ENCODE measurements around the gene SURF4. TPM values are rescaled to one million over a fixed set of nuclear protein-coding genes. Genes with fewer than 3 reads are reported as not detected.

Gene SURF4
- total and polyA plus RNA-seq, 2 of the 13 experiments (the other 11 are each of a cell fraction or from before 2014, with no cell fraction given): 220 to 265 TPM

GRCh38 chr9:133369422-133369821 is 6.4 kb downstream of the SURF4 start:
- peaks cover 20 to 88% of the 10 kb centered on the region in 2 experiments for H3K36me3 ChIP-seq (replicated peaks in 1 of 2; ENCODE audit: control insufficient read depth in 1 of 2, insufficient read depth in 2 of 2, low read length in 2 of 2)
- no peak overlapping the region for H3K27ac ChIP-seq (ENCODE audit: extremely low read length, insufficient read depth, low read length)
- H3K9ac ChIP-seq (ENCODE audit: insufficient read depth, low read depth, low read length): no peak overlapping the region
- H3K4me1 ChIP-seq (ENCODE audit: insufficient read depth, low read length): peaks cover 61% of the 10 kb centered on the region
- DNase-seq (ENCODE audit: low spot score) (no peak), FAIRE-seq (no peak), ATAC-seq (no peak)
- H3K4me3 ChIP-seq (replicated peaks in 1 of 3; ENCODE audit: insufficient read depth in 1 of 3, low read depth in 2 of 3, low read length in 3 of 3): no peak overlapping the region
- ChIA-PET POLR2A (interaction anchor here (0.9 kb wide), 1 partner anchor 11 kb away, joined by 3 read pairs; no protein-coding TSS in a partner anchor), CTCF (ENCODE audit: low intra/inter-chr PET ratio, low total read pairs) (no interaction called here)
- peaks cover 96% of the 10 kb centered on the region for H4K20me1 ChIP-seq (ENCODE audit: insufficient read depth, low read length)
- no peak overlapping the region for H3K4me2 ChIP-seq (ENCODE audit: low read depth, low read length)
- no peak overlapping the region for H2AFZ ChIP-seq (ENCODE audit: low read length)
- H3K27me3 ChIP-seq (ENCODE audit: control insufficient read depth in 1 of 2, insufficient read depth in 2 of 2, low read length in 2 of 2): no peaks in the 10 kb centered on the region
- TF ChIP-seq RBM22 (optimal IDR thresholded peaks at IDR 0.05; ENCODE audit: low read length) (peak; percentile 10), NFE2L1 (CRISPR knock-in tag; IDR thresholded peaks at IDR 0.05; ENCODE audit: borderline replicate concordance) (no peak), CEBPB (IDR thresholded peaks at IDR 0.05; ENCODE audit: borderline replicate concordance, low read depth, low read length) (peak; percentile 66), POLR2AphosphoS2 (IDR thresholded peaks at IDR 0.05; ENCODE audit: low read depth, low read length) (0 out of 2 replicates have a peak, but pooled peaks have one; percentile 44), CEBPG (CRISPR knock-in tag; IDR thresholded peaks at IDR 0.05) (0 out of 2 replicates have a peak, but pooled peaks have one; percentile 8)
- in situ Hi-C loops (cut with HindIII; ENCODE audit: extremely low pct_ligation_motif_present, low pct_unique_long_range_greater_than_20kb): no loop called here
- WGBS (ENCODE audit: low lambda C conversion rate): 93% methylated on average over 3 of the region's 6 CpGs
- no TSS peak for BruUV-seq (replicated peaks)
- no peaks in the 10 kb centered on the region for H3K9me3 ChIP-seq (ENCODE audit: low read length)
- peaks cover 95% of the 10 kb centered on the region for H3K79me2 ChIP-seq (ENCODE audit: insufficient read depth, low read length)
- intact Hi-C loops (cut with micrococcal nuclease; ENCODE audit: unreplicated experiment): no loop called here

- ATAC-seq (no peak), DNase-seq (ENCODE audit: low spot score) (no peak), FAIRE-seq (no peak)
- H3K9ac ChIP-seq (ENCODE audit: insufficient read depth, low read depth, low read length): no peak overlapping the region
- peaks cover 92% of the 10 kb centered on the region for H4K20me1 ChIP-seq (ENCODE audit: insufficient read depth, low read length)
- intact Hi-C loops (cut with micrococcal nuclease; ENCODE audit: unreplicated experiment): no loop called here
- H2AFZ ChIP-seq (ENCODE audit: low read length): no peak overlapping the region
- in situ Hi-C loops (cut with HindIII; ENCODE audit: extremely low pct_ligation_motif_present, low pct_unique_long_range_greater_than_20kb): no loop called here
- ChIA-PET POLR2A (no interaction called here), CTCF (ENCODE audit: low intra/inter-chr PET ratio, low total read pairs) (no interaction called here)
- H3K4me3 ChIP-seq (replicated peaks in 1 of 3; ENCODE audit: insufficient read depth in 1 of 3, low read depth in 2 of 3, low read length in 3 of 3): no peak overlapping the region
- no peak overlapping the region for H3K4me2 ChIP-seq (ENCODE audit: low read depth, low read length)
- WGBS (ENCODE audit: low lambda C conversion rate): 89% methylated on average over 13 of the region's 18 CpGs
- H3K4me1 ChIP-seq (ENCODE audit: insufficient read depth, low read length): peaks cover 52% of the 10 kb centered on the region
- H3K27me3 ChIP-seq (ENCODE audit: control insufficient read depth in 1 of 2, insufficient read depth in 2 of 2, low read length in 2 of 2): no peaks in the 10 kb centered on the region
- BruUV-seq (replicated peaks): no TSS peak
- no peaks in the 10 kb centered on the region for H3K9me3 ChIP-seq (ENCODE audit: low read length)
- H3K36me3 ChIP-seq (replicated peaks in 1 of 2; ENCODE audit: control insufficient read depth in 1 of 2, insufficient read depth in 2 of 2, low read length in 2 of 2): peaks cover 24 to 97% of the 10 kb centered on the region in 2 experiments
- no peak overlapping the region for H3K27ac ChIP-seq (ENCODE audit: extremely low read length, insufficient read depth, low read length)
- H3K79me2 ChIP-seq (ENCODE audit: insufficient read depth, low read length): peaks cover 84% of the 10 kb centered on the region
- 0 out of 2 replicates have a peak, but pooled peaks have one; percentile 28 for TF ChIP-seq RBFOX2 (IDR thresholded peaks at IDR 0.05; ENCODE audit: low read depth, low read length)
- TF ChIP-seq, protein P1, sequence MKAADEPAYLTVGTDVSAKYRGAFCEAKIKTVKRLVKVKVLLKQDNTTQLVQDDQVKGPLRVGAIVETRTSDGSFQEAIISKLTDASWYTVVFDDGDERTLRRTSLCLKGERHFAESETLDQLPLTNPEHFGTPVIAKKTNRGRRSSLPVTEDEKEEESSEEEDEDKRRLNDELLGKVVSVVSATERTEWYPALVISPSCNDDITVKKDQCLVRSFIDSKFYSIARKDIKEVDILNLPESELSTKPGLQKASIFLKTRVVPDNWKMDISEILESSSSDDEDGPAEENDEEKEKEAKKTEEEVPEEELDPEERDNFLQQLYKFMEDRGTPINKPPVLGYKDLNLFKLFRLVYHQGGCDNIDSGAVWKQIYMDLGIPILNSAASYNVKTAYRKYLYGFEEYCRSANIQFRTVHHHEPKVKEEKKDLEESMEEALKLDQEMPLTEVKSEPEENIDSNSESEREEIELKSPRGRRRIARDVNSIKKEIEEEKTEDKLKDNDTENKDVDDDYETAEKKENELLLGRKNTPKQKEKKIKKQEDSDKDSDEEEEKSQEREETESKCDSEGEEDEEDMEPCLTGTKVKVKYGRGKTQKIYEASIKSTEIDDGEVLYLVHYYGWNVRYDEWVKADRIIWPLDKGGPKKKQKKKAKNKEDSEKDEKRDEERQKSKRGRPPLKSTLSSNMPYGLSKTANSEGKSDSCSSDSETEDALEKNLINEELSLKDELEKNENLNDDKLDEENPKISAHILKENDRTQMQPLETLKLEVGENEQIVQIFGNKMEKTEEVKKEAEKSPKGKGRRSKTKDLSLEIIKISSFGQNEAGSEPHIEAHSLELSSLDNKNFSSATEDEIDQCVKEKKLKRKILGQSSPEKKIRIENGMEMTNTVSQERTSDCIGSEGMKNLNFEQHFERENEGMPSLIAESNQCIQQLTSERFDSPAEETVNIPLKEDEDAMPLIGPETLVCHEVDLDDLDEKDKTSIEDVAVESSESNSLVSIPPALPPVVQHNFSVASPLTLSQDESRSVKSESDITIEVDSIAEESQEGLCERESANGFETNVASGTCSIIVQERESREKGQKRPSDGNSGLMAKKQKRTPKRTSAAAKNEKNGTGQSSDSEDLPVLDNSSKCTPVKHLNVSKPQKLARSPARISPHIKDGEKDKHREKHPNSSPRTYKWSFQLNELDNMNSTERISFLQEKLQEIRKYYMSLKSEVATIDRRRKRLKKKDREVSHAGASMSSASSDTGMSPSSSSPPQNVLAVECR (CRISPR knock-in tag; IDR thresholded peaks at IDR 0.05; ENCODE audit: borderline replicate concordance): 0 out of 2 replicates have a peak, but pooled peaks have one; percentile 26
- TF ChIP-seq, protein P2, sequence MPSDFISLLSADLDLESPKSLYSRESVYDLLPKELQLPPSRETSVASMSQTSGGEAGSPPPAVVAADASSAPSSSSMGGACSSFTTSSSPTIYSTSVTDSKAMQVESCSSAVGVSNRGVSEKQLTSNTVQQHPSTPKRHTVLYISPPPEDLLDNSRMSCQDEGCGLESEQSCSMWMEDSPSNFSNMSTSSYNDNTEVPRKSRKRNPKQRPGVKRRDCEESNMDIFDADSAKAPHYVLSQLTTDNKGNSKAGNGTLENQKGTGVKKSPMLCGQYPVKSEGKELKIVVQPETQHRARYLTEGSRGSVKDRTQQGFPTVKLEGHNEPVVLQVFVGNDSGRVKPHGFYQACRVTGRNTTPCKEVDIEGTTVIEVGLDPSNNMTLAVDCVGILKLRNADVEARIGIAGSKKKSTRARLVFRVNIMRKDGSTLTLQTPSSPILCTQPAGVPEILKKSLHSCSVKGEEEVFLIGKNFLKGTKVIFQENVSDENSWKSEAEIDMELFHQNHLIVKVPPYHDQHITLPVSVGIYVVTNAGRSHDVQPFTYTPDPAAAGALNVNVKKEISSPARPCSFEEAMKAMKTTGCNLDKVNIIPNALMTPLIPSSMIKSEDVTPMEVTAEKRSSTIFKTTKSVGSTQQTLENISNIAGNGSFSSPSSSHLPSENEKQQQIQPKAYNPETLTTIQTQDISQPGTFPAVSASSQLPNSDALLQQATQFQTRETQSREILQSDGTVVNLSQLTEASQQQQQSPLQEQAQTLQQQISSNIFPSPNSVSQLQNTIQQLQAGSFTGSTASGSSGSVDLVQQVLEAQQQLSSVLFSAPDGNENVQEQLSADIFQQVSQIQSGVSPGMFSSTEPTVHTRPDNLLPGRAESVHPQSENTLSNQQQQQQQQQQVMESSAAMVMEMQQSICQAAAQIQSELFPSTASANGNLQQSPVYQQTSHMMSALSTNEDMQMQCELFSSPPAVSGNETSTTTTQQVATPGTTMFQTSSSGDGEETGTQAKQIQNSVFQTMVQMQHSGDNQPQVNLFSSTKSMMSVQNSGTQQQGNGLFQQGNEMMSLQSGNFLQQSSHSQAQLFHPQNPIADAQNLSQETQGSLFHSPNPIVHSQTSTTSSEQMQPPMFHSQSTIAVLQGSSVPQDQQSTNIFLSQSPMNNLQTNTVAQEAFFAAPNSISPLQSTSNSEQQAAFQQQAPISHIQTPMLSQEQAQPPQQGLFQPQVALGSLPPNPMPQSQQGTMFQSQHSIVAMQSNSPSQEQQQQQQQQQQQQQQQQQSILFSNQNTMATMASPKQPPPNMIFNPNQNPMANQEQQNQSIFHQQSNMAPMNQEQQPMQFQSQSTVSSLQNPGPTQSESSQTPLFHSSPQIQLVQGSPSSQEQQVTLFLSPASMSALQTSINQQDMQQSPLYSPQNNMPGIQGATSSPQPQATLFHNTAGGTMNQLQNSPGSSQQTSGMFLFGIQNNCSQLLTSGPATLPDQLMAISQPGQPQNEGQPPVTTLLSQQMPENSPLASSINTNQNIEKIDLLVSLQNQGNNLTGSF (CRISPR knock-in tag; IDR thresholded peaks at IDR 0.05): no peak
Measured at GRCh38 chr9:133368249-133368881, 7.5 kb downstream of the SURF4 start.
